ENCODE results near the gene MRPS9.

Gene MRPS9

GRCh38 chr2:105127289-105127915, 89.5 kb downstream of the MRPS9 start:
- TF ChIP-seq CTCF (conservative IDR thresholded peaks at IDR 0.05; ENCODE audit: low read depth, low read length): no peak
- no peak for DNase-seq (ENCODE audit: low read depth)

GRCh38 chr2:105129722-105130232, 91.9 kb downstream of the MRPS9 start:
- TF ChIP-seq CTCF (conservative IDR thresholded peaks at IDR 0.05; ENCODE audit: low read depth, low read length): no peak
- H3K4me3 ChIP-seq (ENCODE audit: low read depth, low read length): no peak overlapping the region
- no peak for DNase-seq (ENCODE audit: low read depth)

More at GRCh38 chr2:105127289-105127915, 89.5 kb downstream of the MRPS9 start:
- H3K4me3 ChIP-seq (ENCODE audit: low read depth, low read length): no peak overlapping the region

- no peak for TF ChIP-seq CTCF (conservative IDR thresholded peaks at IDR 0.05; ENCODE audit: low read depth, low read length)
- no peak overlapping the region for H3K4me3 ChIP-seq (ENCODE audit: low read depth, low read length)
- no peak for DNase-seq (ENCODE audit: low read depth)
Measured at GRCh38 chr2:105130546-105130945, 92.7 kb downstream of the MRPS9 start.

GRCh38 chr2:105134081-105134480, 96.2 kb downstream of the MRPS9 start:
- no peak for TF ChIP-seq CTCF (conservative IDR thresholded peaks at IDR 0.05; ENCODE audit: low read depth, low read length)
- no peak for DNase-seq (ENCODE audit: low read depth)

GRCh38 chr2:105135436-105135835, 97.6 kb downstream of the MRPS9 start:
- no peak overlapping the region for H3K4me3 ChIP-seq (ENCODE audit: low read depth, low read length)
- no peak for DNase-seq (ENCODE audit: low read depth)
- TF ChIP-seq CTCF (conservative IDR thresholded peaks at IDR 0.05; ENCODE audit: low read depth, low read length): no peak

More at GRCh38 chr2:105134081-105134480, 96.2 kb downstream of the MRPS9 start:
- no peak overlapping the region for H3K4me3 ChIP-seq (ENCODE audit: low read depth, low read length)

GRCh38 chr2:105136394-105136793, 98.5 kb downstream of the MRPS9 start:
- no peak overlapping the region for H3K4me3 ChIP-seq (ENCODE audit: low read depth, low read length)
- no peak for TF ChIP-seq CTCF (conservative IDR thresholded peaks at IDR 0.05; ENCODE audit: low read depth, low read length)
- no peak for DNase-seq (ENCODE audit: low read depth)

- DNase-seq (ENCODE audit: low read depth): no peak
- no peak for TF ChIP-seq CTCF (conservative IDR thresholded peaks at IDR 0.05; ENCODE audit: low read depth, low read length)
- no peak overlapping the region for H3K4me3 ChIP-seq (ENCODE audit: low read depth, low read length)
Measured at GRCh38 chr2:105138643-105139042, 100.8 kb downstream of the MRPS9 start.
